Adipose tissue (tissue), 3 donors: ENCODE results near the gene IFNA2. TPM values are rescaled to one million over a fixed set of nuclear protein-coding genes. Genes with fewer than 3 reads are reported as not detected.
"Not testable (repeated sequence)": the region's sequence is repeated elsewhere in the genome, so short reads cannot be mapped to it uniquely, and the experiment has no call there.

Experiments
- H3K27ac ChIP-seq: one replicate; pipeline ENCODE4 v1.5.1; 2013; ENCODE audit warnings: low read depth, low read length
- WGBS, 3 donors: extraction: QIAGEN DNeasy Blood & Tissue Kit; methylation state at CpG; one replicate each; pipeline ENCODE4 v1.1.7; 2013; 5-methylcytosine and 5-hydroxymethylcytosine counted together
- polyA plus RNA-seq, 3 donors: library from polyadenylated mRNA; stranded (reverse); fragments of 200-250 nt; gene quantifications; one replicate each; pipeline ENCODE4 v1.2.3, GENCODE V29; 2013
- donor health status: healthy with polysubstance abuse.
- donor health status: Bipolar disorder and iron deficiency.
- donor health status: healthy.

IFNA2 gene
- polyA plus RNA-seq, 3 donors = 0.56 TPM; not detected in 2

DNA sequence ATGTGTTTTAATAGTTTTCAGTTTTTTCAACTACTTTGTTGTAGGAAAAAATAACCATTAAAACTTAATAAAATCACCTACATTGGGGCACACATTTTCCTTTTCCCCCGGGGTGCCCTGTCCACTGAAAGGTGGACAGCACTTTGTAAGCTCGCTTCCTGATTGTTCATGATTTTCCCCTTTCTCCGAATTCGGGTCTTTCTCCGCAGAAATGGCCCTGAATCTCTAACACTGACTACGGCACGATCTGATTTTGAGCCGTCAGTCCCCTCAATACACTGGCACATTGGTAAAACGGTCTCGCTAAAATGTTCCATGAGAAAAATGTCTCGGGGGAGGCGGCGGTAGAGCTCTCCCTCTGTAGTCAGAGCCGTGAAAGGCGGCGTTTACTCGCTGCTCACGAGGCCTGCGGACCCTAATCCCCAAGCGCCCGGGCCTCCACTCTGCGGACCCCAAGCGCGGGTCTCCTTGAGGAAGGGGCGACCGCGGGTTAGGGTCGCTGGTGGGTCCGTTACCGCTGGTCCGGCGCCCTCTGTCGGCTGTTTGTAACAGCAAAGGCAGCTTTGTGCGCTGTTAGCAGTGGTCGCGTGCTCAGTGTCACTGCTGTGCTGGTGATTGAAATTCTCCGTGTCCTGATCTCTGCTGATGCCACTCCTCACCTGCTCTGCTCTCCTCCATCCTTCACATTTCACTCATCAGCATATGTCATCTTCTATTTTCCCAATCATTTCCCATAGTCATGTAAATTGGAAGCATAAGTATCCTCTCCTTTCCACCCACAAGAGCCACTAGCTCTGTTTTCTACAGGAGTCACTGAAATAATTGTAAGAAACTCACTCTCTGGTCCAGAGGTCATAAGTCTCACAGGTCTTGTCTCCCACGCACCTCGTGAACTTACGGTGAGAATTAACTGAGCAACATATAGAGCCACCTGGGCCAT lies 10.8 kb upstream of the IFNA2 start:
- no peak overlapping the region for H3K27ac ChIP-seq
- 6 to 8% (median 7%) methylated on average over 40 of the region's 40 CpGs for WGBS, 3 donors

DNA sequence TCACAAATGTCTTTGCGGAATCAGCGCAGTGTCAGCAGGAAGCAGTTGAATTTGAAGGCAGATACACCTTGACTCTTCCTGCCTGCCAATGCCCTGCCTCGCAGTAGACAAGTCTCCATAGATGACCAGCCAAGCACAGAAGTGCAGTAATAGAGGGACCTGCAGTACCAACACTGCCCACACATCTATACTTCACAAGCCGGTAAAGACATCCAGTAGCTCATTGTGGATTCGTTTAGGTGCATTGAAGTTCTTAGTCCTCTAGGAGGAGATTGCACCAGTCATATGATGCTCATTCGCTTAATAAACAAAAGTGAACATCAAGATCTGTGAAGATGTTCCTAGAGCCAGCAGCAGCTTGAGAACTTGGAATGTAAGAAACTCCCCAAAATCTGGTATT lies 7.1 kb upstream of the IFNA2 start:
- H3K27ac ChIP-seq = no peak overlapping the region
- WGBS, 3 donors = 75 to 83% (median 76%) methylated on average over 6 of the region's 6 CpGs

DNA sequence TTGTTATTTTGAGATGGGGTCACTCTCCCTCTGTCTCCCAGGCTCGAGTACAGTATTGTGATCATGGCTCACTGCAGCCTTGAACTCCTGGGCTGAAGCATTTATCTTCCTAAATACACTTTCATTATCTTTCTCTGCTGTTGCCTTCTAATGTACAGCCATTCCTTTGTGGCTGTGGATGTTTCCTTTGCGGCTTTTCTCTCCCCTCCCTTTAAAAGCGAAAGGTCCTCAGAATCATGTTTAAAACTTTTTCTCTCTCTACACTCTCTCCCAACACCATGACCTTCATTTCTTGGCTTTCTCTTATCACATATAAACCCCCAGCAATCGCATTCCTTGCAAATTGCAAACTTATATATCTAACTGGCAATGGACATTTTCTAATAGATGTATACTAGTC lies 1.6 kb downstream of the IFNA2 start:
- 35 to 61% (median 59%) methylated on average over 4 of the region's 4 CpGs for WGBS, 3 donors
- no peak overlapping the region for H3K27ac ChIP-seq

DNA sequence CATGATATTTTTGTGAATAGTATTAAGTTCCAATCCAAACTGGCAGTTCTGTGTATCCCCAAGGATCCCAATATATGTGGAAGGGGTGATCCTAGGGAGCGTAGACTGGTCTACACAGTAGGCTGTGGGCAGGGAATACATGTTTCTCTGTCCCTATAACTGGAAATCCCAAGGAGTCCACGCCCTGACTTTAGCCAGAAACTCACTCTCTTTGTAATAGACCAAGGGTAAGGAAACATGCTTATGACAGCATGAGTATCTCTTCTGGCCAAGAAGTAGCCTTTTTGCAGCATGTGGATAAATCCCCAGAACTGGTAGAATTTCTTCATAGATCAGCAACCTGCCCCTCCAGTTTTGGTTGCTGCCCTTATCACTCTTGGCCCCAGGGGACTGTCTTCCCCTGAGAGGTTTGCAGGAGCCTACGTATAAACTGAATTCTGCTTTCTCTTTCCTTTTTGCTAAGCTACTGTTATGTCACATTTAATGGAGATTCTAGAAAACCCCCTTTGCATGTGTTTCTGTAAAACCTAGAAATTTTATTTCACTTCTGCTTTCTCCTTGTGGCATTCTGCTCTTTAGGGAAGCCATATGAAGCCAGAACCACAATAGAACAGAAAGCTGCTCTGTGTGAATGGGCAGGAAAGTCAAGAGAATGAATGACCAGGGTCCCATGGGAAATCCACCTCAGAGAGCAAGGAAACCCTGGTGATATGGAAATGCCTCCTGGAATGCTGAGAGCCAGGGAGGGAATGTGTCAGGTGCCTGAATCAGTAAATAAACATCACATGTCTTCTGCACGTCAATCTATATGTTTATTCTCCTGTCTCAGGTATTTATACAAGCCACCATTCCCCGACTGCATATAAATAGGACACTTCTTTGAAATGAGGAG lies 3.5 kb downstream of the IFNA2 start:
- WGBS, 3 donors = 43 to 54% (median 48%) methylated on average over 5 of the region's 5 CpGs

DNA sequence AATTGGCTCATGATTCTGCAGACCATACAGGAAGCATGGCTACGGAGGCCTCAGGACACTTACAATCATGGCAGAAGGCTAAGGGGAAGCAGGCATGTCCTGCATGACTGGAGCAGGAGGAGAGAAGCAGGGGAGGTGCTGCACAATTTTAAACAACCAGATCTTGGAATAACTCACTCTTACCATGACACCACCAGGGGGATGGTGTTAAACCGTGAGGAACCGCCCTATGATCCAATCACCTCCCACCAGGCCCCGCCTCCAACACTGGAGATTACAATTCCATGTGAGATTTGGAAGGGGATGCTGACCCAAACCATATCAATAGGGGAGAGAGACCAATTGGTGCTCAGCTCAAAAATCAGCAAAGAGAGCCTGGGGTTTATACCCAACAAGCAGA lies 13.7 kb downstream of the IFNA2 start:
- WGBS, 3 donors = 48 to 72% (median 61%) methylated on average over 4 of the region's 4 CpGs
- not testable (repeated sequence) for H3K27ac ChIP-seq

More for the DNA sequence above, 3.5 kb downstream of the IFNA2 start:
- H3K27ac ChIP-seq = no peak overlapping the region

DNA sequence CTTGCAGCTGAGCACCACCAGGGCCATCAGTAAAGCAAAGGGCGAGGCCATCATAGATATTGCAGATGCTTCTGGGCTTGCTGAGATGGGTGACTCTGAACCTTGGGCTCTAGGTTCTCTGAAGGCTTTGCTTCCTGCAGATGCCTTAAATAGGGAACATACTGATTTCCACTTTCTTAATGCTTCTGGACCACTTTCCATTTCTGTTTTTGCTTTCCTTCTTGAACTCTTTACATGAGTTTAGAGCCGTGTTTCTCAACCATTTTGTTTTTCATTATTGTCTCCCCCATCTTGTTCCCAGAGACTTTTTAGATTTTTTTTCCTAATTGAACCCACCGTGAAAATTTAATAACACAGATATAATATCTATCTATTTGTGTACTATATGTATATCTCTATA lies 17.2 kb downstream of the IFNA2 start, which contains the start of gene IFNA13:
Gene IFNA13, minus strand, starts transcription at position 101 of the 400 bp plus-strand sequence. Its CDS starts 47 bp downstream, at position 54.
- H3K27ac ChIP-seq = no peak within 1 kb of the TSS
- 92 to 96% (median 95%) methylated on average over 3 of the region's 3 CpGs for WGBS, 3 donors

DNA sequence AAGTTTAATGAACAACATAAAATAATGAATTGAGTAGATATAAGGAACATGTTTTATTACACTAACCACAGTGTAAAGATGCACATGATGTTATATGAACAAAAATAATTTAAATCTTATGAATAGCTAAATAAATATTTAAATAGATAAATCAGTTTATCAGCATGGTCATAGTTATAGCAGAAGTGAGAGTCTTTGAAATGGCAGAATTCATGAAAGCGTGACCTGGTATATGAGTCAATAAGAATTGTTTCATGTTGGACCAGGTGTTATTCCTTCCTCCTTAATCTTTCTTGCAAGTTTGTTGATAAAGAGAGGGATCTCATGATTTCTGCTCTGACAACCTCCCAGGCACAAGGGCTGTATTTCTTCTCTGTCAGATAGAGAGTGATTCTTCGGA lies 18.0 kb downstream of the IFNA2 start:
- not testable (repeated sequence) for H3K27ac ChIP-seq
- WGBS, 3 donors = 53 to 96% (median 95%) methylated on average over 1 of the region's 2 CpGs

DNA sequence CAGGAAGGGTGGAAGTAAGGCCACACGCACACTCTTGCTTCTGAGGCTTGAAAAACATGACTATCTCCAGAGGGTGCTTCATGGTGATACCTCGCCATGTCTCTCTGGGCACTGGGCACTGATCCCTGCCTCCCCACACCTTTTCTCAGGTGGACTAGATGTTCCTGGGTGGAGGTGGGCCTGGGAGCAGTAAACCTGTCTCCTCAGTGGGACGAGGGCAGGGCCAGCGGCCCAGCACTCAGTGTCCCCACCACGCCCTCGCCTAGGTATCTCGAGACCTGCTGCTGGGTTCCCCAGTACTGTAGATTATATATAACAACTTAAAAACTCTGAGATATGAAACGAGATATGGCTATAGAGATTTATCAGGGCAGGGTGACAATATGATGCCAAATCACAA lies 22.9 kb downstream of the IFNA2 start:
- H3K27ac ChIP-seq = no peak overlapping the region
- WGBS, 3 donors = 88 to 96% (median 89%) methylated on average over 8 of the region's 8 CpGs

DNA sequence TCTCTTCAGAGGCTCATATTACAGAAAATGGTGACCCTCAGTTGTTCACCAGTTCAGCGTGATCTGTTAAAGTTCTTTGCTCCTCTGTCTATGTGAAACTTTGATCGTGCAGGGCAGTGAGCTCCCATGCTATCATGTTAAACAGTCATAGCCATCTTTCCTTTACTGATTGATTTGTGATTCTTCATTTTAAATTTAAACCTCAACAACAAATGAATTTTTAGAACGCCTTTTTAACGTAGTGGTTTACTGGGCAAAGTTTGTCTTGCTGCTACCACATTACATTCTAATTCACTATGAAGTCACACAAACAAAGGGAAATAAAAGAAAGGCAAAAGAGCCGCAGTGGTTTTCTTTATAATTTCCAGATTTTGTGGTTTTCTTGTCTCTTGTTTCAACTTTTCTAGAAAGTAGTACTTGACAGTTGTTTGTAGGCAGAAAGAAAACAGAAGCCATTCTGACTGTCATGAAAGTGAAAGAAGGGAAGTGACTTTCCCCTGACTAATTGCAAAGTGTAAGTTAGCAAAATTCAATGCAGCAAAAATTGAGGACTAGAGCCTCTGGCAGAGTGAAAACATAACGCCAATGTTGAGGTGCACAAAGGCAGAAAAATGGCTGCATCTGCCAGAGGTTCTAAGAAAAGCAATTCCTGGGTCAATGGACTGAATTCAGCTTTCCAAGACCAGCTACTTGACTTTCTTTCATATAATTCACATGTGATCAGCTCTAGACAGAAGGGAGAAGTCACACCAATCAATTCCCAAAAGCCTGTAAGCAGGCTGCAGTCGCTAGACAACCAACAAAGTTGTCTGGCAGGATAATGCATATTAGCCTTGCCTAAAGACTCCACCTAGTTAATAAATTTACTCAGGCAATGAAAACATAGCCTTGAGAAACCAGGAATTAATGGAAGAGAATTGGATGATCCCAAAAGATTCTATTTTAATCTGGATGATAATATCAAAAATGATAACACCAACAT lies 27.4 kb downstream of the IFNA2 start:
- WGBS, 3 donors = 46 to 57% (median 49%) methylated on average over 7 of the region's 7 CpGs
- H3K27ac ChIP-seq = no peak overlapping the region

DNA sequence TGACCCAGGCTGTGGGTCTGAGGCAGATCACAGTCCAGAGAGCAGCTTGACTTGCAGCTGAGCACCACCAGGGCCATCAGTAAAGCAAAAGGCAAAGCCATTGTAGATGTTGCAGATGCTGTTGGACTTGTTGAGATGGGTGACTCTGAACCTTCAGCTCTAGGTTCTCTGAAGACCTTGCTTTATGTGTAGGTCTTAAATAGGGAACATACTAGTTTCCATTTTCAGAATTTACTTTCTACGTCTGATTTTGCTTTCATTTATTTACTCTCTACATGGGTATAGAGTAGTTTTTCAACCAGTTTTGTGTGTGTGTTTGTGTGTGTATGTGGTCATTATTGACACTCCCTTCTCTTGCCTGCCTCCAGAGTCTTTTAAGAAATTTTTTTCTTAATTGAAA lies 34.4 kb downstream of the IFNA2 start, which contains the start of gene IFNA6:
Gene IFNA6, minus strand, starts transcription at position 101 of the 400 bp plus-strand sequence. Its CDS starts 0 bp downstream, at position 101.
- WGBS, 3 donors = 74 to 93% (median 91%) methylated on average over 1 of the region's 1 CpG

DNA sequence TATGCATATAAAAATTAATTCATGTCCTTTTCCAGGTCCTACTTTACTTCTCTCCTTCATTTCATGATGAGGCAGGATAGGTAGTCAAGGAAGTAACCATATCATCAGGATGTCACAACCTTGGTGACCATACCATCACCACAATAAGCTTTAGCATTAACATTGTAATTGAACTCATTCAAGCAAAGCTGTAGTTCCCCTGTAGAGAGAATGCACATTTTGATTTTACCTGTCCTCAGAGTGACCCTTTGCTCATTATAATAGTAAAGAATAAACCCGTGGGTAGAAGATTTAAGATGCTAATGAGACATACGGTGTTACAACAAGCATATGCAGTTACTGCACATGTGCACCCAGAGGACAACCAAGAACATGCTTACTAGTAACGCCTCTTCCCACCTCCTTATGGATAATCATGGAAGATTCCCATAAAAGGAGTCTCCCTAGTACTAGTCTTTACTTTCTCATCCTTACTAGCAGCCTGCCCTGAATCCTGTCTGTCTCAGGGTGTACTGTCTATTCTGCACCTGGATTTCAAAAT lies 36.7 kb downstream of the IFNA2 start:
- WGBS, 3 donors = 68 to 71% (median 70%) methylated on average over 3 of the region's 3 CpGs
- H3K27ac ChIP-seq = no peak overlapping the region

More for the DNA sequence above, 34.4 kb downstream of the IFNA2 start, which contains the start of gene IFNA6:
- H3K27ac ChIP-seq = no peak within 1 kb of the TSS

DNA sequence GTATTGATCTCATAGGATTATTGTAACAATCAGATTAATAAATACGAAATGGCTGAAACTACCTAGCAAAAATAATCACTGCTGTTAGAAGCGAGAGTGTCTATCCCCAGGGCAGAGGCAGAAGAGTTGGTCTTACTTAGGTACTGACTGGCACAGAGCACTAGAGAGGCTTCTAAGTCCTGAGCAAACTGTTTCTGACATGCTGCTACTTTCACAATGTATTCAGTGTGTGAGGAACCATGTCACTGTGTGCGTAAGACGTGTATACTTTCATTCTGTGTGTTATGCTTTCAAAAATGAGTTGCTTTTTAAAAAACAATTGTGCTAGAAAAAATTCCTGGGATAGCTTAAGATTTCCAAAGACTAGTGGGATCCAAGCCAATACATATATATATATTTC lies 44.5 kb downstream of the IFNA2 start:
- no peak overlapping the region for H3K27ac ChIP-seq
- 83 to 93% (median 91%) methylated on average over 4 of the region's 4 CpGs for WGBS, 3 donors

DNA sequence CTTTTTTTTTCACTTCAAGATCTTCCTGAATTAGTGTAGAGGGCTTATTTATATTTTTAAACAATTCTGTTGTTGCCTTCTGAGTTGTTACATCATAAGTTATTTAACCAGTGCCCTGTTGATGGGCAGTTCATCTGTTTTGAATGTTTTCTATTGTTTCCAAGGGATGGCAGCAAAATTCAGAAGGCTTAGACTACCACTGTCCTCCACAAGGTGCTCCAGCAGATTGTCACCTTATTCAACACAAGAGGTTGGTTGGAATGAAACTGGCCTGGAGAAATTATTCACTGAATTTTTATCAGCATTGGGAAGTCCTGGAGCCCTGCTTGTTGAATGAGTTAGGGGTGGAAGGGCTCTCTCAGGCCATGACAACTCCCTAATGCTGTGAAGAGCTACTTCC lies 48.7 kb downstream of the IFNA2 start:
- no peak overlapping the region for H3K27ac ChIP-seq

DNA sequence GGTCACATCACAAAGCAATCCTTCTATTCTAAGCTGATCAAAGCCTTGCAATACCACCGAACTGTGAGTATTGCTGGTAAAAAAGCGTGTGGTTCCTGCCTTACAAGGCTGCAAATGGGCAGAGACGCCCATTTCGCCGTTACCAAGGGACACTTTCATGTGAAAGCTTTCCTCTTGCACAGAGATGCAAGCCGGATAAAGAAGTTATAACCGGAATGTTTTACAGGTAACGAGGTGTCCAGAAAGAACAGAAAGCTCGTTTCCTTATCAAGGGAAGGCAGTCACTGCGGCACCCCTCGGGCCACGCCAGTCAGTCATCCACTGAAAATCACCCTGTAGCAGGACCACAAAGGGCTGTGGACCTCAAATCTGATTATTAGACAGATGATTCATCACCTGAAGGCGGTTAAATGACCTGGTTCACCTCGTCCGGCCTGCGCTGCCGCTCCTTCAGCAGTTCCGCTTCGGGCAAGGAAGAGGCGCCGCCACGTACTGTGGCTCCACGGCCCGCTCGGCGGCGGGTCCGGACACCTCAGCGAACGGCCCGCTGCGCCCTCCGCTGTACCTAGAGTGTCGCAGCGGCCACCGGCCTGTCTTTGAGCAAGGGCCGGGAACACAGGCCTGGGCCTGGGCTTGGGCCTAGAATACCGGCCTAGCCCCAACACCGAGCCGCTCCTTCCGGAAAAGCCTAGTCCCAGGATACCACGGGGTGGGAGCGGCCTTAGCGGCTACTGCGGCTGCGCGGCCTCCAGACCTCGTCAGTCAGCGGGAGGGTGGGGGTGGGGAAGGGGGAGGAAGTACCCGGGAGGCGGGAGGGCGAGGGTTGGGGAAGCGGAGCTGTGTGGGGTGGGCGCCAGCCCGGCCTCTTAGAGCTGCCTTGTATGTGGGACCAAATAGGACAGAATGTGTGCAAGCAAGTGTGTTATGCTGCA lies 50.2 kb downstream of the IFNA2 start, which contains the start of gene KLHL9:
Gene KLHL9, minus strand, starts transcription at position 704 of the 932 bp plus-strand sequence. Its CDS starts 545 bp downstream, at position 159.
- WGBS, 3 donors = 0% methylated on average over 55 of the region's 55 CpGs
- H3K27ac ChIP-seq = peak within 1 kb of the TSS; percentile 90
